Adrenal gland (tissue), 12 donors: ENCODE results near the gene ARAP1. TPM values are rescaled to one million over a fixed set of nuclear protein-coding genes. Genes with fewer than 3 reads are reported as not detected.

ENCODE experiments used
- DNase-seq, 7 donors: peaks; one replicate each; pipeline ENCODE4 v3.0.0-alpha.2; 2019 to 2020
- H3K27ac ChIP-seq, 5 donors: fragments of 200-600 bp; sonication (generic) in 4 of 5; 1 replicate in 3 of 5; 2 replicates in 2 of 5; pipeline versions ENCODE4 v1.5.1 to v1.8.0; 2016 to 2020; ENCODE audit warnings: mild to moderate bottlenecking in 1 of 5
- H3K27me3 ChIP-seq: fragments of 200-600 bp; 2 replicates; pipeline ENCODE4 v1.8.0; 2021
- H3K36me3 ChIP-seq, 2 donors: fragments of 200-600 bp; replicated peaks in 1 of 2; 1 replicate in 1 of 2; 2 replicates in 1 of 2; pipeline versions ENCODE4 v1.5.1 to v1.8.0; 2018 to 2022
- H3K4me1 ChIP-seq, 2 donors: fragments of 200-600 bp; replicated peaks in 1 of 2; 1 replicate in 1 of 2; 2 replicates in 1 of 2; pipeline versions ENCODE4 v1.5.1 to v1.8.0; 2018 to 2021
- H3K4me3 ChIP-seq, 4 donors: fragments of 200-600 bp; sonication (generic) in 3 of 4; one replicate each; pipeline ENCODE4 v1.5.1; 2016 to 2018
- H3K9me3 ChIP-seq, 3 donors: fragments of 200-600 bp; sonication (generic) in 1 of 3; replicated peaks in 1 of 3; 1 replicate in 2 of 3; 2 replicates in 1 of 3; pipeline versions ENCODE4 v1.5.1 to v1.8.0; 2016 to 2021
- CTCF ChIP-seq, 6 experiments: fragments of 450-650 bp in 4 of 6; fragments of 200-600 bp in 2 of 6; sonication (generic) in 1 of 6; IDR thresholded peaks; 1 replicate in 5 of 6; 2 replicates in 1 of 6; pipeline versions ENCODE4 v1.5.1 to v1.8.0; 2016 to 2021; ENCODE audit warnings: antibody characterized with exemption in 6 of 6, mild to moderate bottlenecking in 2 of 6, moderate library complexity in 1 of 6
- POLR2A ChIP-seq, 2 donors: fragments of 450-650 bp; IDR thresholded peaks; one replicate each; pipeline ENCODE4 v1.6.1; 2017; ENCODE audit warnings: antibody characterized with exemption in 2 of 2, mild to moderate bottlenecking in 2 of 2, moderate library complexity in 1 of 2
- WGBS, 4 donors: extraction: QIAGEN DNeasy Blood & Tissue Kit in 2 of 4; methylation state at CpG; one replicate each; pipeline versions ENCODE4 v1.1.5 to v1.1.7; 2013 to 2017; 5-methylcytosine and 5-hydroxymethylcytosine counted together
- intact Hi-C, 2 donors: fragments of 100-400 bp; cut with DNase I; formaldehyde crosslinking; loops; one replicate each; pipeline versions ENCODE4 v1.14.1 to v1.15.0; 2022 to 2023
- polyA plus RNA-seq, 3 donors: library from polyadenylated mRNA; stranded (reverse); fragments of 200-250 nt in 2 of 3; fragments of 350-450 nt in 1 of 3; fragmentation: Illumina TruSeq in 1 of 3; extraction: RNeasy Lipid Tissue Mini Kit (QIAGEN cat#74804) in 1 of 3; gene quantifications; one replicate each; pipeline ENCODE4 v1.2.3, GENCODE V29; 2013 to 2014
- total RNA-seq, 9 donors: library from RNA; depleted of rRNA in 4 of 9; stranded (reverse); fragments of >200 nt in 4 of 9; fragments of 120-200 nt in 1 of 9; fragmentation: NEBNext Ultra II Directional in 1 of 9; extraction: Animal tissue kit (Norgen Biotek cat#: 25700) in 1 of 9; gene quantifications; one replicate each; pipeline versions ENCODE4 v1.1.0 to v1.2.4, GENCODE V29; 2013 to 2023
- donor health status: healthy with polysubstance abuse.
- donor health status: Bipolar disorder and iron deficiency.
- donor health status: DM: yes; HTN: yes; CAD: no.
- donor health status: DM: no; HTN: no; CAD: no.
- donor health status: DM: no; HTN: no; CAD: no.
- donor health status: DM: yes; HTN: yes; CAD: no.

Gene ARAP1
- total and polyA plus RNA-seq, 12 donors = 30.0 to 217 (median 149) TPM

GRCh38 chr11:72758690-72759389, 6.6 kb upstream of the ARAP1 start:
- intact Hi-C loops = no loop called here
- Histone ChIP-seq H3K27me3 (no peaks in the 10 kb centered on the region), H3K36me3 (peaks cover 0 to 26% of the 10 kb centered on the region in 2 donors), H3K27ac (peak overlapping the region in 4 of 5 donors; percentile 33 to 66 (median 52)), H3K4me3 (no peak overlapping the region), H3K4me1 (peaks cover 13 to 35% of the 10 kb centered on the region in 2 donors), H3K9me3 (no peaks in the 10 kb centered on the region)
- 30 to 60% (median 48%) methylated on average over 11 to 17 of the region's 17 CpGs for WGBS, 4 donors
- TF ChIP-seq CTCF (IDR thresholded peaks at IDR 0.05) (no peak), POLR2A (IDR thresholded peaks at IDR 0.05) (no peak)
- peak in 6 of 7 donors; percentile 66 to 86 (median 84) for DNase-seq

- TF ChIP-seq POLR2A (IDR thresholded peaks at IDR 0.05) (no peak), CTCF (IDR thresholded peaks at IDR 0.05) (no peak)
- DNase-seq = peak in 1 of 7 donors; percentile 23
- Histone ChIP-seq H3K4me1 (peaks cover 18 to 38% of the 10 kb centered on the region in 2 donors), H3K27ac (peak overlapping the region in 3 of 5 donors; percentile 33 to 66 (median 65)), H3K36me3 (peaks cover 0 to 26% of the 10 kb centered on the region in 2 donors), H3K9me3 (no peaks in the 10 kb centered on the region), H3K27me3 (no peaks in the 10 kb centered on the region), H3K4me3 (no peak overlapping the region)
- intact Hi-C loops = no loop called here
- WGBS, 4 donors = 80 to 87% (median 86%) methylated on average over 4 to 7 of the region's 7 CpGs; no CpG with 5 or more reads in 1 of the 4 donors
Observed at GRCh38 chr11:72758304-72758689, 6.1 kb upstream of the ARAP1 start.

- no peak for TF ChIP-seq CTCF (IDR thresholded peaks at IDR 0.05)
- no peak for TF ChIP-seq POLR2A (IDR thresholded peaks at IDR 0.05)
- Histone ChIP-seq H3K36me3 (peaks cover 0 to 26% of the 10 kb centered on the region in 2 donors), H3K27me3 (no peaks in the 10 kb centered on the region), H3K4me3 (no peak overlapping the region), H3K4me1 (peaks cover 28 to 49% of the 10 kb centered on the region in 2 donors), H3K27ac (peak overlapping the region in 2 of 5 donors; percentile 35 to 47), H3K9me3 (no peaks in the 10 kb centered on the region)
- intact Hi-C loops = no loop called here
- no peak for DNase-seq
- WGBS, 4 donors = 79 to 95% (median 86%) methylated on average over 3 to 4 of the region's 4 CpGs
Observed at GRCh38 chr11:72755713-72756285, 3.6 kb upstream of the ARAP1 start.

GRCh38 chr11:72754544-72755155, 2.4 kb upstream of the ARAP1 start:
- peak overlapping the region in 3 of 5 donors; percentile 75 to 81 (median 80) for H3K27ac ChIP-seq
- no peak for TF ChIP-seq POLR2A (IDR thresholded peaks at IDR 0.05)
- no peak for TF ChIP-seq CTCF (IDR thresholded peaks at IDR 0.05)
- H3K4me3 ChIP-seq = no peak overlapping the region
- intact Hi-C loops = no loop called here
- H3K9me3 ChIP-seq = no peaks in the 10 kb centered on the region
- 82 to 87% (median 85%) methylated on average over 42 to 48 of the region's 48 CpGs for WGBS, 4 donors
- DNase-seq = peak in 1 of 7 donors; percentile 49
- peaks cover 33 to 52% of the 10 kb centered on the region in 2 donors for H3K4me1 ChIP-seq
- no peaks in the 10 kb centered on the region for H3K27me3 ChIP-seq
- peaks cover 0 to 26% of the 10 kb centered on the region in 2 donors for H3K36me3 ChIP-seq
